ENCODE data around the gene HAO1. TPM values are rescaled to one million over a fixed set of nuclear protein-coding genes. Genes with fewer than 3 reads are reported as not detected.

HAO1 gene
- total RNA-seq, 1 donor from 2014 or later: not detected

Other genes with a start within 250 kb of the HAO1 start
- 19.1 TPM for gene TMX4, start 79.3 kb upstream of the HAO1 start, total RNA-seq (ENCODE audit: unreplicated experiment)
- 8.1 TPM for gene PLCB1, start 191.8 kb upstream of the HAO1 start, total RNA-seq (ENCODE audit: unreplicated experiment)

All from endothelial cell (in vitro differentiated cells).